Neural progenitor cell (in vitro differentiated cells): ENCODE data around the gene HJV.

Experiments
- EZH2 ChIP-seq: fragments of 200-600 bp; sonication (generic); IDR thresholded peaks from 2 replicates; pipeline ENCODE4 v1.6.1; 2017; ENCODE audit warnings: antibody characterized with exemption, mild to moderate bottlenecking, moderate library complexity
- EZH2phosphoT487 ChIP-seq: fragments of 200-600 bp; sonication (generic); IDR thresholded peaks from 2 replicates; pipeline ENCODE4 v1.6.1; 2017; ENCODE audit warnings: antibody characterized with exemption

GRCh38 chr1:146039844-146040194 is 18.3 kb upstream of the HJV start:
- TF ChIP-seq EZH2phosphoT487 (no peak), EZH2 (no peak)
